Spinal cord (tissue), 10 donors: ENCODE results near the gene HOXB6. TPM values are rescaled to one million over a fixed set of nuclear protein-coding genes. Genes with fewer than 3 reads are reported as not detected.
A peak's percentile ranks its signal among the peaks of the same experiment; 100 is the strongest.

Experiments
- DNase-seq, 6 donors: peaks; one replicate each; pipeline versions ENCODE4 v3.0.0 to v3.0.0-alpha.2; 2013 to 2015; ENCODE audit warnings: low spot score in 6 of 6, low read depth in 4 of 6
- H3K27ac ChIP-seq: one replicate; pipeline ENCODE4 v1.5.1; 2013; ENCODE audit warnings: low read depth, low read length, control low read depth
- H3K27me3 ChIP-seq: one replicate; pipeline ENCODE4 v1.6.1; 2013; ENCODE audit warnings: low read length; ENCODE audit not compliant: control insufficient read depth, insufficient read depth
- H3K36me3 ChIP-seq: one replicate; pipeline ENCODE4 v1.6.1; 2013; ENCODE audit warnings: low read length; ENCODE audit not compliant: control insufficient read depth, insufficient read depth
- H3K4me1 ChIP-seq: one replicate; pipeline ENCODE4 v1.6.1; 2013; ENCODE audit warnings: low read length; ENCODE audit not compliant: control insufficient read depth, insufficient read depth
- H3K4me3 ChIP-seq: one replicate; pipeline ENCODE4 v1.5.1; 2013; ENCODE audit warnings: low read depth, low read length, control low read depth
- H3K9me3 ChIP-seq: one replicate; pipeline ENCODE4 v1.6.1; 2013; ENCODE audit warnings: low read length; ENCODE audit not compliant: control insufficient read depth, insufficient read depth
- WGBS: methylation state at CpG from one replicate; pipeline ENCODE4 v1.1.5; 2013; ENCODE audit warnings: missing lambda C conversion rate; ENCODE audit not compliant: insufficient coverage; 5-methylcytosine and 5-hydroxymethylcytosine counted together
- polyA plus RNA-seq, 2 donors: library from polyadenylated mRNA; unstranded; fragments of 120-200 nt; gene quantifications; one replicate each; pipeline ENCODE4 v1.2.1, GENCODE V29; 2013; ENCODE audit not compliant: insufficient read length in 2 of 2
- total RNA-seq, 2 donors: library from RNA; depleted of rRNA in 1 of 2; stranded (reverse); fragments of 120-200 nt in 1 of 2; fragments of >200 nt in 1 of 2; gene quantifications; one replicate each; pipeline versions ENCODE4 v1.2.3 to v1.2.4, GENCODE V29; 2013 to 2014
- donor health status: healthy.

HOXB6 gene
- total and polyA plus RNA-seq, 4 donors, result 20.2 to 142 (median 86.5) TPM

DNA sequence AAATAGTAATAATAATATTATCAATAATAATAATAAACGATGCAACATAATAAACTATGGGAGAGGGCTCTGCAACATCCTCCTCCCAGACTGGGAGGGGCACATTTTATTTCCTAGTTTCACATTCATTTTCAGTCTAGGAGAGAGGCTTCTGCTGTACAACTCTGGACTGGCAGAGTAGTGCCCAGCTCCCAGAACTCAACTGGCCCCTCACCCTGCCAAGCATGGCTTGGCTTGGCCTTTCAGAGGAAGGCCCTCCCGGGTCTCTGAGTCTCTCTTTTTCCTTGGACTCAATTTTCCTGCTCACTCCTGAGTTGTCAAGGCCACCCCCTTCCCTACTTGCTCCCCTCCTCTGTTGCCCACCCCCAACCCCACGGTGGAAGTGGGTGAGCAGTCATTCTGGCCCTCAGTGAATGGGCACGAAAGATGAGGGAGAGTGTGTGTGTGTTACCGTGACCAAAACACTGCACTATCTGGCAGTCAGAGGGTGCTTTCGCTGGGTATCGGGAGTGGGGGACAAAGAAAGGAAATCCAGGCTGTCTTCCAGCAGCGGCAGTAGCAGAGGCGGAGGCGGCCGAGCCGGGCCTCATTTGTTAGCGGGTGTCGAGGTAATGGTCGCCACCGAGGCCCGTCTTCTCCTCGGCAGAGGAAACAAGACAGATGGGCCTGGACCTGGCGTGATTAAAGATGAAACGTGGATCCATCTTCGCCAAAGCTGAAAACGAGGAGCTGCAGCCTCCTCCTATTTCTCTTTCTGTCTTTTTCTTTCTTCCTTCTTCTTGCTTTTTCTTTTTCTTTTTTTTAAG, 28.9 kb downstream of the HOXB6 start:
- Histone ChIP-seq H3K4me3 (peak overlapping the region; percentile 46), H3K36me3 (peaks cover 19% of the 10 kb centered on the region), H3K4me1 (peaks cover 72% of the 10 kb centered on the region), H3K27me3 (no peaks in the 10 kb centered on the region), H3K9me3 (no peaks in the 10 kb centered on the region), H3K27ac (peak overlapping the region; percentile 99)
- peak in 2 of 6 donors; percentile 76 to 89 for DNase-seq
- WGBS, result 5% methylated on average over 18 of the region's 22 CpGs

DNA sequence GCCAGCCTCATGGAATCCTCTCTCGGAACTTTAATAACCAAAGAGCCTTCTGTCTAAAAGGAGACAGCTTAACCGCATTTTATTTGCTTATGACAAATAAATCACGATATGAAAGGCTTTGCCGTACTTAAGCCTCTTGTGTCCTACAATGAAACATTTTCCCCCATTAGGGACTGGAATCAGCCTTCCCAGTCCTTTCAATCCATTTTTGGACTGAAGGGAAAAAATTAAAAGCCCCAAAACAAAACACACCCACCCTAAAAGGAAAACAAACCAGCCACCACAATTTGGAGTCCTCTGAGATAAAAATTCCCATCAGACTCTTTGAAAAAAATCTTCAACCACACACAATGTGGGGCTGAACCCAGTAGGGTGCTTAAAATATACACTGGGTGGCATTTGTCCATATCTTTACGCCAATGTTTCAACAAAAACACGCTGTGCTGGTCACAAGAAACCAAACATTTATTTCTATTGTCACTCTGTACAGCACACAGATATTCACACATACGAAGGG, 29.7 kb downstream of the HOXB6 start:
- WGBS, result 28% methylated on average over 3 of the region's 7 CpGs
- Histone ChIP-seq H3K36me3 (peaks cover 24% of the 10 kb centered on the region), H3K27me3 (no peaks in the 10 kb centered on the region), H3K9me3 (no peaks in the 10 kb centered on the region), H3K27ac (peak overlapping the region; percentile 99), H3K4me3 (peak overlapping the region; percentile 46), H3K4me1 (peaks cover 72% of the 10 kb centered on the region)
- DNase-seq, result peak in 2 of 6 donors; percentile 43 to 88

DNA sequence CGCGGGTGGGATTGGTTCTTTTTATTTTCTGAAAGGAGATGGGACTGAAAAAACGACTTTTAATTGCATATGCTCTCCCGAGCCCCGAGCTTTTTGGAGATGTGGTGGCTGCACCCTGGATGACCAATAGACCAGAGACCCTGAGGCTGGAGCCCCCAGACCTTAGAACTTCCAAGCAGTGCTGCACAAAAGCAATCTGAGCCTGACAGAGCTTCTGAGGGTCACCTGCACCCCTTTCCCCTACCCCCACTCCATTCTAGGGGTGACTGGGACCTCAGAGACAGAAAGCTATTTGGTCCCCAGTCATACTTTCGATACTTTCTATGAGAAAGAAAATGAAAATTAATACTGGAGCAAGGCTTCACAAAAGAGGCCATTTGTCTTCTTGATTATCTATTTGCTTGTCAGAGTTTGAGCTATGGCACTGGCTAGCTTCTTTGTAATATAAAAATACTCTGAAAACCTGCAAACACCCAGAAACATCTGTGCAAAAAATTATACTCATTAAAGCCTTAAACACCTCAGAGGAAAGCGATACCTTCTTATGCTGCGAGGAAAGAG, 30.2 kb downstream of the HOXB6 start:
- H3K9me3 ChIP-seq, result no peaks in the 10 kb centered on the region
- peak overlapping the region; percentile 46 for H3K4me3 ChIP-seq
- peaks cover 24% of the 10 kb centered on the region for H3K36me3 ChIP-seq
- peaks cover 69% of the 10 kb centered on the region for H3K4me1 ChIP-seq
- 13% methylated on average over 7 of the region's 8 CpGs for WGBS
- peak overlapping the region; percentile 99 for H3K27ac ChIP-seq
- no peaks in the 10 kb centered on the region for H3K27me3 ChIP-seq
- no peak for DNase-seq

DNA sequence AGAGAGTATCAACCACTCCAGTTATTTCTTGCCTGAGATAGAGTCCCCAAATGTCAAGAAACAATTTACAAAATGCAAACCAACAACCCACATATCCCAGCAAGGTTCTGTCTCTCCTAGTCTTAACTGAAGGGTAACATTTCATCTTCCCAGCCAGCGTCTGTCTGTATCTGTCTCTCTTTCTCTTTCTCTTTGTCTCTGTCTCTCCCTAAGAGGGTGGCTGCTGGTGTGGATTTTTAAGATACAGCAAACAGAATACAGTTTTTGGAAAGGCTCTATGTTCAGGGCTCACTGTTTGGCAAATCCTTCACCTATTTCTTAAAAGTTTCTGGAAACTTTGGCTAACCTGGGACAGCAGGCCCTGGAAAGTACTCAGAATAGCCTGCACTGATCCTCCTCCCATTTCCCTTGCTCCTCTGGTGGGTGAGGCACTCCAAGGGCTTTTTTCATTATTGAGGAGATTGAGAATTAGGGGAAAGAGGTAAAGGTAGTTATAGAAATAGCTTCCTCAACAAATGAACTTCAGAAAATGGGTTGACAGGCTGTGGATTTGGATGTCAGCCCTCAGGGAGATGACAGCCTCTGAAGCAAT, 32.9 kb downstream of the HOXB6 start:
- H3K27ac ChIP-seq, result peak overlapping the region; percentile 99

DNA sequence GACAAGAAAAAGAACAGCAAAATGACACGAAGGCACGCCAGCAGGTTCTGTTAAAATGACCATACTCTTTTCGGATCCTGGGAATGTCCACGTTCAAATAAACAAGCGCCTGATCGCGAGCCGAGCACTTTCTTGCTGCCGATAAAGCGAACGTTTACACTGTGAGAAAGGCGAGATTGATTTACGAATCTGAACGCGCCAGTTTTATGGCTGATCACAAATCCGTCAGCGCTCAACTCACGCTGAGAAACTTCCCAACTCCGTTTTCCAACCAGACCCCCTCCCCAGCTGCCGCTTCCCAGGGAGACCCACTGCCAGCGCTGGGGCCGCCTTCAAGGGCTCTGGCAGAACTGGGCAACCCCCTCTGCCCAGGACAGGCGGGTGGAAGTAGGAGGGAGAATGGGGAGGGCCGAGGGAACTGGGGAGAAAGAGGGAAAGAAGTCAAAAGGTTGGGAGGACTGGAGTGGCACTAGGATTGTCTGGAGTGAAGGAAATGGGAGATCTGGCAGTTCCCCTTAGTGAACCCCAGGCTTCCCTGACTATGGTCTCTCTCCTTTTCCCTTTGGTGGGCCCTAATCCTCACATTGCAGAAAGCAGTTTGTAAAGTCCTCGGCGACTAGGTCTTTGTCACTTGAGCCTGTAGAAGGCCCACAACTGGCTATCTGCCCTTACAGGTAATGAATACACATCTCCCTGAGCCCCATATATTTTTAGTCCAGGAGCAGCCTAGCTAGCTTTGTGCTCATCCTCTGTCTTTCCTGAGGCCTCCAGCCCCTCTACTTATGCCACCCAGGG, 33.6 kb downstream of the HOXB6 start:
- Histone ChIP-seq H3K36me3 (peaks cover 25% of the 10 kb centered on the region), H3K4me3 (peak overlapping the region; percentile 46), H3K9me3 (no peaks in the 10 kb centered on the region), H3K27ac (peak overlapping the region; percentile 99), H3K27me3 (no peaks in the 10 kb centered on the region), H3K4me1 (peaks cover 79% of the 10 kb centered on the region)
- WGBS, result 8% methylated on average over 21 of the region's 26 CpGs
- peak in 2 of 6 donors; percentile 70 to 91 for DNase-seq

More for the DNA sequence above, 32.9 kb downstream of the HOXB6 start:
- H3K27me3 ChIP-seq, result no peaks in the 10 kb centered on the region
- H3K4me1 ChIP-seq, result peaks cover 77% of the 10 kb centered on the region
- peak overlapping the region; percentile 46 for H3K4me3 ChIP-seq
- DNase-seq, result peak in 1 of 6 donors; percentile 69
- H3K9me3 ChIP-seq, result no peaks in the 10 kb centered on the region
- H3K36me3 ChIP-seq, result peaks cover 25% of the 10 kb centered on the region
- no CpG with 5 or more reads among the region's 1 CpG for WGBS

DNA sequence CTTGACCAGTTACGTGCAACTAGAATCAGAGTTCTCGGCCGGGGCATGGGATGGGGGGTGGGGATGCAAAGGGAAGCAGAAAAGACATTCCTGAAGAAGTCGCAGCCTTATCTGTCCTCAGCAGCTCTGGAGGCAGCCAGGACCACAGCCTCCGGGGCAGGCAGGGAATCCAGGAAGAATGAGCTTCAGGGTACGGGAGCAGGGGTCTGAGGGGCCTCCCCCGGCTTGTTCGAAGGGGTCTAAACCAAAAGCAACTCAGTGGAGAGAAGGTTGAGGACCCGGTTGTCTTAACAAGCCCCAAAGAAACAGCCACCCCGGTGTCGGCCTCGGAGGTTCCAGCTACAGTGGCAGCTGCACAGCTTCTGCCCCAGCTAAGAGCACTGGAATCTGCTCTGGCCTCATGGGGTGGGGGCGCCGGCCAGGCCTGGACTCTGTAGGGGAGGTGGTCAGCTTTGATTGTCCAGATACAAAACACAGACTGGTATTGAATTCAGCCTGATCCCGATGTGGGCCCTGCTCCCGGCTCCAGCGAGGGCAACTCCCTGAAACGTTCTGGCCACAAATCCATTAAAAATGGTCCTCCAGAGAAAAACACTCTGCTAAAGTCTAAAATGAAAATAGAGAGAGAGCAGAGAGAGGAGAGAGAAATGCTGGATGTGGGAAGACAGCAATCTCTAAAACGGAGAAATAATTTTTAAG, 34.3 kb downstream of the HOXB6 start:
- H3K36me3 ChIP-seq, result peaks cover 24% of the 10 kb centered on the region
- no peaks in the 10 kb centered on the region for H3K9me3 ChIP-seq
- peak overlapping the region; percentile 46 for H3K4me3 ChIP-seq
- peak overlapping the region; percentile 99 for H3K27ac ChIP-seq
- no peaks in the 10 kb centered on the region for H3K27me3 ChIP-seq
- peaks cover 78% of the 10 kb centered on the region for H3K4me1 ChIP-seq
- WGBS, result 4% methylated on average over 14 of the region's 19 CpGs
- DNase-seq, result peak in 1 of 6 donors; percentile 40

DNA sequence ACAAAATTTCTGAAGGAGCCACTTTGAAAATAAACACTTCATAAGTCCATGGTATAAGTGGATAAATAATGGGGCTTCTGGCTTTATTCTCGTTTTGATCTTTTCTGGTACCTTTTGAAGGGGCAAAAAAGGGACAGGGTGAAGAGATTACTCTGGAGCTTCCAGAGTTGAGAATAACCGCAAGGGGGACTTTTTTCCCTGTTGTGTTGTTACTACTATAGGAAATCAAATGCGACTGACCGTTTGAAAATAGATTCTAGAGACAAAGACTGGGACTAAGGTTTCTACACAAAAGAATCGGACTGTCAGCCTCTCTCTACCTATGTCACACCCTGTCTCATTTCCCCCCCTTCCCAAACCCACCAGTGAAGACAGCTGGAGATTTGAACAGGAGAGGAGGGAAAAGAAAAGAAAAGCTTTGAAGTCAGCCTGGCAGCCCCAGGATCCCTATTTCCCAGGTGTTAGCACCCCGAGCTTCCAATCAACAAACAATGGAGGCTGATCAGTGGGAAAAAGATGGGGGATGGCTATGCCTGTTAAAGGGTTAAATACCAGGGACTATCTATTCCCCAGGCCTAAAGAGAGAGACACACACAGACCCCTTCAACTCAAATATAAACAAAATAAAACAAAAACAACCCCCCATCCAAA, 35.0 kb downstream of the HOXB6 start:
- H3K27ac ChIP-seq, result peak overlapping the region; percentile 99
- H3K27me3 ChIP-seq, result no peaks in the 10 kb centered on the region

DNA sequence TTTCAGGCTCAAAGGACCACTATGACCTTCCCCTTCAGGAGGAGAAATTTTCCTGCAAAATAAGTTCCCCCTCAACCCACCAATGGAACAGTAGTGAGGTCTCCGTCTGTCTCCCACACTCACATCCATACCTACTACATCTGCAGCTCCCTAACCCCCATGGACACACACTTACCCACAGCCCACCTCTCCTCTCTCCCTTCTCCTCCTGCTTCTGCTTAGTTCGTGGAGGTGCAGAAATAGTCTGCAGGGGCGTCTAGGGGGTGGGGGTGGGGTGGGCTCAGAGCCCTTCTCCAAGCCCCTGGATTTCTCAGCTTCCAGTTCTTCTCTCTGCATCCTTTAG, 35.6 kb downstream of the HOXB6 start:
- Histone ChIP-seq H3K36me3 (peaks cover 29% of the 10 kb centered on the region), H3K27ac (peak overlapping the region; percentile 99), H3K9me3 (no peaks in the 10 kb centered on the region), H3K27me3 (no peaks in the 10 kb centered on the region), H3K4me3 (peak overlapping the region; percentile 46), H3K4me1 (peaks cover 83% of the 10 kb centered on the region)
- no peak for DNase-seq
- WGBS, result no CpG with 5 or more reads among the region's 3 CpGs

More for the DNA sequence above, 35.0 kb downstream of the HOXB6 start:
- peak in 1 of 6 donors; percentile 42 for DNase-seq
- Histone ChIP-seq H3K9me3 (no peaks in the 10 kb centered on the region), H3K36me3 (peaks cover 24% of the 10 kb centered on the region), H3K4me1 (peaks cover 84% of the 10 kb centered on the region), H3K4me3 (peak overlapping the region; percentile 46)
- WGBS, result 20% methylated on average over 1 of the region's 6 CpGs
